Lower leg skin (tissue), 4 donors: ENCODE results near the gene SERINC5. TPM values are rescaled to one million over a fixed set of nuclear protein-coding genes. Genes with fewer than 3 reads are reported as not detected.

ENCODE experiments used
- DNase-seq, 2 donors: peaks; one replicate each; pipeline ENCODE4 v3.0.0-alpha.2; 2019; ENCODE audit warnings: low spot score in 2 of 2
- H3K4me3 ChIP-seq: fragments of 200-600 bp; sonication (generic); 2 replicates; pipeline ENCODE4 v1.5.1; 2017; ENCODE audit warnings: mild to moderate bottlenecking, low read depth; ENCODE audit not compliant: poor library complexity, severe bottlenecking
- CTCF ChIP-seq, 3 donors: fragments of 450-650 bp; IDR thresholded peaks; one replicate each; pipeline ENCODE4 v1.5.1; 2016; ENCODE audit warnings: antibody characterized with exemption in 3 of 3, mild to moderate bottlenecking in 3 of 3, moderate library complexity in 2 of 3
- POLR2A ChIP-seq, 2 donors: fragments of 450-650 bp; IDR thresholded peaks; one replicate each; pipeline ENCODE4 v1.6.1; 2016 to 2017; ENCODE audit warnings: antibody characterized with exemption in 2 of 2, mild to moderate bottlenecking in 1 of 2, moderate library complexity in 1 of 2
- WGBS, 2 donors: methylation state at CpG; one replicate each; pipeline ENCODE4 v1.1.5; 2018; 5-methylcytosine and 5-hydroxymethylcytosine counted together
- intact Hi-C: fragments of 100-400 bp; cut with DNase I; formaldehyde crosslinking; loops from one replicate; pipeline ENCODE4 v1.15.0; 2023; ENCODE audit warnings: low total_unique reads
- total RNA-seq, 4 donors: library from RNA; depleted of rRNA; stranded (reverse); fragments of >200 nt; gene quantifications; one replicate each; pipeline ENCODE4 v1.1.0, GENCODE V29; 2016

SERINC5 gene
- total RNA-seq, 4 donors from 2014 or later, result 49.6 to 61.4 (median 56.3) TPM

- DNase-seq, result no peak
- no peak for TF ChIP-seq CTCF (IDR thresholded peaks at IDR 0.05)
- no peak for TF ChIP-seq POLR2A (IDR thresholded peaks at IDR 0.05)
- H3K4me3 ChIP-seq, result no peak overlapping the region
- 56 to 67% methylated on average over 11 of the region's 11 CpGs for WGBS, 2 donors
- intact Hi-C loops, result no loop called here
These were observed 63.2 kb downstream of the SERINC5 start for GRCh38 chr5:80192507-80193241.

- intact Hi-C loops, result no loop called here
- TF ChIP-seq POLR2A (IDR thresholded peaks at IDR 0.05) (no peak), CTCF (IDR thresholded peaks at IDR 0.05) (no peak)
- no peak overlapping the region for H3K4me3 ChIP-seq
- 39 to 50% methylated on average over 4 of the region's 4 CpGs for WGBS, 2 donors
- DNase-seq, result no peak
These were observed 63.9 kb downstream of the SERINC5 start for GRCh38 chr5:80191991-80192398.

GRCh38 chr5:80191397-80191796 lies 64.5 kb downstream of the SERINC5 start:
- WGBS, 2 donors, result 64 to 71% methylated on average over 4 of the region's 4 CpGs
- DNase-seq, result no peak
- no peak overlapping the region for H3K4me3 ChIP-seq
- TF ChIP-seq CTCF (IDR thresholded peaks at IDR 0.05) (no peak), POLR2A (IDR thresholded peaks at IDR 0.05) (no peak)
- intact Hi-C loops, result no loop called here

- TF ChIP-seq POLR2A (IDR thresholded peaks at IDR 0.05), result no peak
- TF ChIP-seq CTCF (IDR thresholded peaks at IDR 0.05), result no peak
- 70 to 90% methylated on average over 3 of the region's 3 CpGs for WGBS, 2 donors
- intact Hi-C loops, result no loop called here
- no peak overlapping the region for H3K4me3 ChIP-seq
- no peak for DNase-seq
These were observed 64.9 kb downstream of the SERINC5 start for GRCh38 chr5:80190960-80191359.

- no peak for DNase-seq
- WGBS, 2 donors, result 61% methylated on average over 3 of the region's 3 CpGs
- intact Hi-C loops, result no loop called here
- no peak overlapping the region for H3K4me3 ChIP-seq
- no peak for TF ChIP-seq CTCF (IDR thresholded peaks at IDR 0.05)
- no peak for TF ChIP-seq POLR2A (IDR thresholded peaks at IDR 0.05)
These were observed 66.1 kb downstream of the SERINC5 start for GRCh38 chr5:80189701-80190100.

- no peak for DNase-seq
- WGBS, 2 donors, result 73 to 85% methylated on average over 8 of the region's 8 CpGs
- H3K4me3 ChIP-seq, result no peak overlapping the region
- TF ChIP-seq POLR2A (IDR thresholded peaks at IDR 0.05) (no peak), CTCF (IDR thresholded peaks at IDR 0.05) (no peak)
- intact Hi-C loops, result no loop called here
These were observed 66.6 kb downstream of the SERINC5 start for GRCh38 chr5:80189201-80189600.
